HK-2 (cell line): ENCODE measurements around the gene FOXO3.
"Not testable (repeated sequence)": the region's sequence is repeated elsewhere in the genome, so short reads cannot be mapped to it uniquely, and the experiment has no call there.

ENCODE experiments used
- DNase-seq: peaks from one replicate; pipeline ENCODE4 v3.0.0-alpha.2; 2018; ENCODE audit not compliant: unreplicated experiment

FOXO3 gene

GRCh38 chr6:108658785-108659184 lies 98.1 kb downstream of the FOXO3 start:
- DNase-seq: not testable (repeated sequence)

GRCh38 chr6:108660251-108660650 lies 99.5 kb downstream of the FOXO3 start:
- DNase-seq: no peak

GRCh38 chr6:108661430-108661829 lies 100.7 kb downstream of the FOXO3 start:
- DNase-seq: no peak

- DNase-seq: no peak
These were observed 101.3 kb downstream of the FOXO3 start for GRCh38 chr6:108661982-108662381.

- DNase-seq: no peak
These were observed 102.0 kb downstream of the FOXO3 start for GRCh38 chr6:108662702-108663101.

- DNase-seq: not testable (repeated sequence)
These were observed 102.9 kb downstream of the FOXO3 start for GRCh38 chr6:108663494-108664064.

GRCh38 chr6:108665495-108666196 lies 104.9 kb downstream of the FOXO3 start:
- no peak for DNase-seq

- no peak for DNase-seq
These were observed 106.0 kb downstream of the FOXO3 start for GRCh38 chr6:108666656-108667260.

- DNase-seq: no peak
These were observed 107.3 kb downstream of the FOXO3 start for GRCh38 chr6:108667993-108668392.

GRCh38 chr6:108669673-108670072 lies 109.0 kb downstream of the FOXO3 start:
- no peak for DNase-seq

- no peak for DNase-seq
These were observed 110.5 kb downstream of the FOXO3 start for GRCh38 chr6:108671175-108671574.

- no peak for DNase-seq
These were observed 111.1 kb downstream of the FOXO3 start for GRCh38 chr6:108671790-108672189.

GRCh38 chr6:108672641-108673040 lies 111.9 kb downstream of the FOXO3 start:
- DNase-seq: no peak

GRCh38 chr6:108673153-108673552 lies 112.4 kb downstream of the FOXO3 start:
- DNase-seq: no peak

- no peak for DNase-seq
These were observed 112.9 kb downstream of the FOXO3 start for GRCh38 chr6:108673602-108674001.

- DNase-seq: no peak
These were observed 114.8 kb downstream of the FOXO3 start for GRCh38 chr6:108675226-108676200.

GRCh38 chr6:108676555-108676954 lies 115.8 kb downstream of the FOXO3 start:
- no peak for DNase-seq

- no peak for DNase-seq
These were observed 116.6 kb downstream of the FOXO3 start for GRCh38 chr6:108677357-108677756.

- no peak for DNase-seq
These were observed 117.2 kb downstream of the FOXO3 start for GRCh38 chr6:108677894-108678293.

- not testable (repeated sequence) for DNase-seq
These were observed 119.6 kb downstream of the FOXO3 start for GRCh38 chr6:108680314-108680713.

- not testable (repeated sequence) for DNase-seq
These were observed 121.0 kb downstream of the FOXO3 start for GRCh38 chr6:108681721-108682120.
